ENCODE data around the gene OR2H1.

OR2H1 gene

GRCh38 chr6:29499704-29500103 is 42.7 kb downstream of the OR2H1 start:
- H3K4me3 ChIP-seq (ENCODE audit: low read length): no peak overlapping the region
- no peak for DNase-seq (ENCODE audit: low read depth)
- TF ChIP-seq, protein P1, sequence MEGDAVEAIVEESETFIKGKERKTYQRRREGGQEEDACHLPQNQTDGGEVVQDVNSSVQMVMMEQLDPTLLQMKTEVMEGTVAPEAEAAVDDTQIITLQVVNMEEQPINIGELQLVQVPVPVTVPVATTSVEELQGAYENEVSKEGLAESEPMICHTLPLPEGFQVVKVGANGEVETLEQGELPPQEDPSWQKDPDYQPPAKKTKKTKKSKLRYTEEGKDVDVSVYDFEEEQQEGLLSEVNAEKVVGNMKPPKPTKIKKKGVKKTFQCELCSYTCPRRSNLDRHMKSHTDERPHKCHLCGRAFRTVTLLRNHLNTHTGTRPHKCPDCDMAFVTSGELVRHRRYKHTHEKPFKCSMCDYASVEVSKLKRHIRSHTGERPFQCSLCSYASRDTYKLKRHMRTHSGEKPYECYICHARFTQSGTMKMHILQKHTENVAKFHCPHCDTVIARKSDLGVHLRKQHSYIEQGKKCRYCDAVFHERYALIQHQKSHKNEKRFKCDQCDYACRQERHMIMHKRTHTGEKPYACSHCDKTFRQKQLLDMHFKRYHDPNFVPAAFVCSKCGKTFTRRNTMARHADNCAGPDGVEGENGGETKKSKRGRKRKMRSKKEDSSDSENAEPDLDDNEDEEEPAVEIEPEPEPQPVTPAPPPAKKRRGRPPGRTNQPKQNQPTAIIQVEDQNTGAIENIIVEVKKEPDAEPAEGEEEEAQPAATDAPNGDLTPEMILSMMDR (conservative IDR thresholded peaks at IDR 0.05; ENCODE audit: low read depth, low read length): no peak

DNA sequence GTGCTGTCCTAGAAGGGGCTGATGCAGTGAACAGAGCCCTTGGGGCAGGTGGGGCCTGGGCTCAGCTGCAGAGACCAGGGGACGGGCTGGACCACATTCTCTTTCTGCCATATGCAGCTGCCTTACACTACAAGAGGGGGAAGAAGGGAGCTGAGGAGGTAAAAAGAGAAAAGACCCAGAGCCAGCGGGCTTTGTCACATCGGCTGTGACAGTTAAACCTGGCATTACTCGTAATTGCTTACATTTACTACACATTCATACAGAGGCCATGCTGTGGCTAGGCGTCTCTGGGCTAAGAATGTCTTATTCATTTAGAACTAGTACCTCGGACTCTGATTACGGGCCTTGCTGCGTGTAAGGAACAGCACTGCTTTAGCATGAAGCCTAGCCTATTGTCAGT is 43.6 kb downstream of the OR2H1 start:
- DNase-seq (ENCODE audit: low read depth): no peak
- H3K4me3 ChIP-seq (ENCODE audit: low read length): no peak overlapping the region
- TF ChIP-seq, protein P1 (conservative IDR thresholded peaks at IDR 0.05; ENCODE audit: low read depth, low read length): no peak

DNA sequence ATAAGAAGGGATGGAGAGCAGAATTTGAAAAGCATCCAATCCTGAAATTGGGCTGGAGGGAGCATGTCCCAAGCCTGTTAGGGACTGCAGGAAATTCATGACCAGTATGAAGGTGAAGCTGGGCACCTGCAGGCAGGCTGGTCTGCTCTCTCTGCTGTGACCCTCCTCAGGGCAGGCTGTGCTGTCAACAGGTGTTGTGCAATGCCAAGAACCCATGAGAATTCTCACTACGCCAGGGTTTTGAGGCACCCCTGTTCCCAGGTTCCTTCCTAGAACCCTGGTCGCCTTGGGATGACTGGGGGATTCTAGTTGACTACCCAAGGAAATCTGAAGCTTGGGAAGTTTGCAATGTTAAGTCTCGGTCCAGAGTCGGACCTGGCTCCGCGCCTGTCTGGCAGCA is 44.2 kb downstream of the OR2H1 start:
- no peak for DNase-seq (ENCODE audit: low read depth)
- no peak overlapping the region for H3K4me3 ChIP-seq (ENCODE audit: low read length)
- TF ChIP-seq, protein P1 (conservative IDR thresholded peaks at IDR 0.05; ENCODE audit: low read depth, low read length): no peak

GRCh38 chr6:29502181-29502580 is 45.2 kb downstream of the OR2H1 start:
- H3K4me3 ChIP-seq (ENCODE audit: low read length): no peak overlapping the region
- DNase-seq (ENCODE audit: low read depth): no peak
- TF ChIP-seq, protein P1 (conservative IDR thresholded peaks at IDR 0.05; ENCODE audit: low read depth, low read length): no peak

- DNase-seq (ENCODE audit: low read depth): no peak
- H3K4me3 ChIP-seq (ENCODE audit: low read length): no peak overlapping the region
- TF ChIP-seq, protein P1 (conservative IDR thresholded peaks at IDR 0.05; ENCODE audit: low read depth, low read length): no peak
Observed at GRCh38 chr6:29502597-29502996, 45.6 kb downstream of the OR2H1 start.

GRCh38 chr6:29504961-29505360 is 48.0 kb downstream of the OR2H1 start:
- TF ChIP-seq, protein P1 (conservative IDR thresholded peaks at IDR 0.05; ENCODE audit: low read depth, low read length): no peak
- DNase-seq (ENCODE audit: low read depth): no peak
- no peak overlapping the region for H3K4me3 ChIP-seq (ENCODE audit: low read length)

GRCh38 chr6:29505808-29506207 is 48.9 kb downstream of the OR2H1 start:
- H3K4me3 ChIP-seq (ENCODE audit: low read length): no peak overlapping the region
- TF ChIP-seq, protein P1 (conservative IDR thresholded peaks at IDR 0.05; ENCODE audit: low read depth, low read length): no peak
- DNase-seq (ENCODE audit: low read depth): no peak

Data from retinal pigment epithelial cell (primary cell).